Naive thymus-derived CD8-positive, alpha-beta T cell (primary cell): ENCODE measurements around the gene URB1. TPM values are rescaled to one million over a fixed set of nuclear protein-coding genes. Genes with fewer than 3 reads are reported as not detected.

Source experiments
- ATAC-seq, 2 donors: fragments of 150-1000 bp; cut with Tn5 transposase in 1 of 2; sonication (Bioruptor Pico), chemical (Tn5 transposase) in 1 of 2; 1 replicate in 1 of 2; 2 replicates in 1 of 2; pipeline ENCODE4 v1.10.0; 2021; ENCODE audit warnings: mild to moderate bottlenecking in 2 of 2, moderate library complexity in 2 of 2
- POLR2A ChIA-PET: fragments of 350-600 bp; sonication (Branson Sonifier 250); formaldehyde crosslinking; loops from one replicate; lab custom pipeline; 2021; ENCODE audit warnings: antibody characterized with exemption; lab: Charles Lee
- DNase-seq, 10 donors: peaks; one replicate each; pipeline versions ENCODE4 v3.0.0 to v3.0.0-alpha.2; 2020 to 2022
- H3K27ac Mint-ChIP-seq, 10 donors: one replicate each; pipeline ENCODE4 v1.8.0; 2020 to 2022; ENCODE audit warnings: mild to moderate bottlenecking in 10 of 10, mixed read lengths in 10 of 10, moderate library complexity in 4 of 10, inconsistent platforms in 1 of 10
- H3K27me3 Mint-ChIP-seq, 5 donors: one replicate each; pipeline ENCODE4 v1.8.0; 2021 to 2022; ENCODE audit warnings: mixed read lengths in 5 of 5
- H3K36me3 Mint-ChIP-seq, 3 donors: one replicate each; pipeline ENCODE4 v1.8.0; 2020 to 2022; ENCODE audit warnings: mixed read lengths in 3 of 3, mild to moderate bottlenecking in 2 of 3, inconsistent platforms in 1 of 3
- H3K4me1 Mint-ChIP-seq, 4 donors: one replicate each; pipeline ENCODE4 v1.8.0; 2021 to 2022; ENCODE audit warnings: mixed read lengths in 4 of 4
- H3K4me3 Mint-ChIP-seq, 10 donors: one replicate each; pipeline ENCODE4 v1.8.0; 2020 to 2022; ENCODE audit warnings: mild to moderate bottlenecking in 10 of 10, mixed read lengths in 10 of 10, moderate library complexity in 6 of 10, inconsistent platforms in 1 of 10
- H3K9me3 Mint-ChIP-seq, 9 donors: one replicate each; pipeline ENCODE4 v1.8.0; 2020 to 2022; ENCODE audit warnings: mixed read lengths in 9 of 9, mild to moderate bottlenecking in 3 of 9, inconsistent platforms in 1 of 9, moderate library complexity in 1 of 9
- polyA plus RNA-seq, 3 donors: library from polyadenylated mRNA; unstranded; fragments of 300-500 nt; fragmentation: Illumina TruSeq; gene quantifications; one replicate each; pipeline ENCODE4 v1.2.3, GENCODE V29; 2021
- total RNA-seq, 8 experiments: library from RNA in 2 of 8; stranded (reverse) in 2 of 8; gene quantifications; one replicate each; pipeline ENCODE4 v1.2.3 and lab custom pipeline; 2021 to 2026

URB1 gene
- total and polyA plus RNA-seq, 5 experiments from 2014 or later, result 2.2 to 22.7 (median 5.6) TPM

DNA sequence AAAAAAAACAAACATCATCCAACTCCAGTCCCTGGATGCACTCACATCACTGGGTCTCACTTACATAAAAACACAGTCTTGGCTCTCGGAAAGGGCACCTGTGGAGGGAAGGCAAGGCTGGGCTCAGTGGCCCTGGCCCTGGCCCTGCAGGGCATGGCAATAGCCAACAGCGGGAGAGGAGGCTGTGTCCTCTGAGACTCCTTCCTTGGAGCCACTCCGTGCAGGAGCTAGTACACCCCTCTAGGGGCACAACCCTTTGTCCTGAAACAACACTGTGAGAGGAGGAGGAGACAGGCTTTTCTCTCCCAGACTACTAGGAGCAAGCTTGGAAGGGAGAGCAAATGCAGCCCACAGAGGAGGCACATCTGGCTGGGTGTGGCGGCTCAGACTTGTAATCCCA is 28.0 kb downstream of the URB1 start:
- Mint-ChIP-seq H3K4me1 (peaks cover 0 to 6% (median under 1%) of the 10 kb centered on the region in 4 donors), H3K36me3 (peaks cover 0 to 98% (median 40%) of the 10 kb centered on the region in 3 donors), H3K4me3 (no peak overlapping the region), H3K27me3 (no peaks in the 10 kb centered on the region), H3K27ac (peak overlapping the region in 3 of 10 donors; percentile 25 to 63 (median 46)), H3K9me3 (no peaks in the 10 kb centered on the region)
- ATAC-seq (no peak), DNase-seq (no peak)
- POLR2A ChIA-PET, result no interaction called here

DNA sequence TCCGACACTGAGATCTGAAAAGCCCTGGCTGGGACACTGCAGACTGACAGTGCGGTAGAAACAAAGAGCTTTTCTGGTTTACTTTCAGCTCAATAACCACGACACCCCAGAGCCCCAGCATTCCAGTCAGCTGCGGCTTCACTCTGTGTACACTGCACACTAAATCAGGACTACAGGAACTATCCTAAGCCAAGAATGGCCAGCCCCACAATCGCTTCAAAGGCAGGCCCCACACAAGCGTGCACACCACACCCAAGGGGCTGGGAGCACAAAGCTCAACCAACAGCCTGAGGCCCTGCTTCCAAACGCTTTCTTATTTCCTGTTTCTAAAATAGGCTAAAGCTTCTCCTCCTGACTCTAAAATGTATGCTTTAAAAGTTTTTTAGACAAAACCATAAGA is 28.4 kb downstream of the URB1 start:
- Mint-ChIP-seq H3K4me1 (peaks cover 0 to 6% (median under 1%) of the 10 kb centered on the region in 4 donors), H3K36me3 (peaks cover 0 to 98% (median 41%) of the 10 kb centered on the region in 3 donors), H3K4me3 (no peak overlapping the region), H3K9me3 (no peaks in the 10 kb centered on the region), H3K27ac (peak overlapping the region in 3 of 10 donors; percentile 25 to 63 (median 46)), H3K27me3 (no peaks in the 10 kb centered on the region)
- POLR2A ChIA-PET, result no interaction called here
- DNase-seq, result no peak
- no peak for ATAC-seq

DNA sequence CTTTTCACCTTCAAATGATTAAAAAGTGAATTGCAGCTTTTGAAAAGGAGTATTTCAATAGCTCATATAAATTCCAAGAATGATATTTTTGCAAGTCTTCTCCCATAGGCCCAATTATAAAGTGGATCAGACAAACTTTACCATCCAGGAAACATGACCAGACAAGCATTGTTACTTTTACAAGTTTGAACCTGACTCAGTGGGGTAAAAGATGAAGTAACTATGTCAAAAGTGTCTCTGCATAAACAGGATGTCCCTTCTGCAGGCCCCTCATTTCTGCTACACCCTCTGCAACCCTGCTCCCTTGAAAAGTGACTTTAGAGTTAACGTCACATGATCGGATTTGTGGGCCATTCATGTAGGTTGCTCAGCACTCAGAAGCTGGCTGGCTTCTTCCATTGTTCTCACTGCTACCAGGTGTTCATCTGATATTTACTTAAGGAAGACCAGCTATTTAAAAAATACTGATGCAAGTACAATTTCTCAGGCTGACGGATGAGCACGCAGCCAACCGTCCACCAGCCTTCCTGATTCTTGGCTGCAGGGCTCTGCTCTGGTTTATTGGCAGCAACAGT is 32.3 kb downstream of the URB1 start:
- DNase-seq (no peak), ATAC-seq (no peak)
- H3K4me3 Mint-ChIP-seq, result peak overlapping the region in 1 of 10 donors; percentile 2
- peak overlapping the region in 2 of 10 donors; percentile 17 to 86 for H3K27ac Mint-ChIP-seq
- no peaks in the 10 kb centered on the region for H3K9me3 Mint-ChIP-seq
- POLR2A ChIA-PET, result no interaction called here
- peaks cover 0 to 97% (median 46%) of the 10 kb centered on the region in 3 donors for H3K36me3 Mint-ChIP-seq
- H3K4me1 Mint-ChIP-seq, result peaks cover 0 to 6% (median under 1%) of the 10 kb centered on the region in 4 donors
- no peaks in the 10 kb centered on the region for H3K27me3 Mint-ChIP-seq

DNA sequence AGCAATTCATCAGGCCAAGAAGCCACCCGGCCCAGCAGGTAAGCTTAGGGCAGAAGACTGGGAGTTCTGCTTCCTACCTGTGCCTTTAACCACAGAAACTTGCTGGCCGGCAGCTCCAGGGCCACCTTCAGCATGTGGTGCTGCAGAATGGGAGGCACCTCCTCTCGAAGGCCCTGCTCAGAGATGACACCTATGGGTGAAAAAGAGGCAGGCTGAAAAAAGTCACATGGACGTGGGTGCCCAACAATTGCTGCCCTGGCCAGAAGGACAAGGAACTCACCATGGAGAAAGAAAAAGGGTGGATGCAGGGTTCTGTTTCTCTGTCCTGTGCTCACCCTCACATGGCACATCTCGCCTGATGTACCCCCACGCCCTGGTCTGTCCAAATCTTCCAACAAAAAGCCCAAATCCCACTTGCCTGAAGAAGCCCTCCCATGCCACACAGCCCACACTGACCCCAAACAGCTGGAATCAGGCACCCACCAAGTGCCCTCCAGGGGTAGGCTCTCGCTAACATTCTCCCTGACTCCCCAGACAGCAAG is 33.0 kb downstream of the URB1 start:
- no peaks in the 10 kb centered on the region for H3K9me3 Mint-ChIP-seq
- H3K27ac Mint-ChIP-seq, result peak overlapping the region in 2 of 10 donors; percentile 15 to 46
- no peaks in the 10 kb centered on the region for H3K27me3 Mint-ChIP-seq
- H3K36me3 Mint-ChIP-seq, result peaks cover 0 to 98% (median 47%) of the 10 kb centered on the region in 3 donors
- H3K4me3 Mint-ChIP-seq, result no peak overlapping the region
- ATAC-seq (no peak), DNase-seq (no peak)
- POLR2A ChIA-PET, result no interaction called here
- H3K4me1 Mint-ChIP-seq, result peaks cover 0 to 4% (median 0%) of the 10 kb centered on the region in 4 donors

- Mint-ChIP-seq H3K4me3 (no peak overlapping the region), H3K9me3 (no peaks in the 10 kb centered on the region), H3K27me3 (no peaks in the 10 kb centered on the region), H3K4me1 (peaks cover 0 to 1% (median 0%) of the 10 kb centered on the region in 4 donors), H3K27ac (no peak overlapping the region), H3K36me3 (peaks cover 8 to 96% (median 53%) of the 10 kb centered on the region in 3 donors)
- ATAC-seq (no peak), DNase-seq (no peak)
- POLR2A ChIA-PET, result no interaction called here
These were observed 35.9 kb downstream of the URB1 start for GRCh38 chr21:32356874-32357395.

DNA sequence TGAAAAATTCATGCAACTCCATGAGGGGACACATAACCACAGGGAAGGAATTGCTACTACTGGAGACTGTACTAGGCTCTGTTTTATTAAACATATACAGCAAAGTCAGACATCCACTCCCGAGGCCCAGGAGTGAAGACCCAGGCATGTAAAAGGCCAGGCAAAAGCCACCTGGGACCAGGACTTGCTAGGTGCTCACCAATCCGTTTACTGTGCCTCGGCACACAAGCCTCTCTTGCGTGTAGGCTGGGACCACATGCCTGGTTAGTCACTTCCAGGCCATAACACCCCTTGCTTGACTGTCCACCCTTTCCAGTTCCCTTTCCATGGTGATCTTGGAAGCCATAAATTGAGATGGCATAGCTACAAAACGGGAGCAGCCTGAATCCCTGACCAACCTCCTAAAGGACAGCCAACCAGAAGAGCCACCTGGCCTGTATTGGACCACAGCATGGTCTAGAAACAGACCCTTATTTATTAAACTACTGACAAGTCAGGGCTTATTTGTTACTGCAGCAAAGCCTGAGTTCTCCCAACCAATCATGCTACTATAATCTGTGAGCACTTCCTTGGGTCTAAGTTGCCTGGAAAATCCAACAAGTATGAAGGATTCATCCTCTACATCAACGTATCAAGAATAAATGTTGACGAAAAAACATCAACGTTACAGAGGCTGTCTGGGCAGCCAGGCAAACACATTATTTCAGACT is 39.7 kb downstream of the URB1 start:
- DNase-seq (no peak), ATAC-seq (no peak)
- Mint-ChIP-seq H3K4me1 (peaks cover 0 to 4% (median 1%) of the 10 kb centered on the region in 4 donors), H3K36me3 (peaks cover 8 to 98% (median 44%) of the 10 kb centered on the region in 3 donors), H3K27me3 (no peaks in the 10 kb centered on the region), H3K4me3 (no peak overlapping the region), H3K27ac (peak overlapping the region in 1 of 10 donors; percentile 52), H3K9me3 (no peaks in the 10 kb centered on the region)
- POLR2A ChIA-PET, result no interaction called here

DNA sequence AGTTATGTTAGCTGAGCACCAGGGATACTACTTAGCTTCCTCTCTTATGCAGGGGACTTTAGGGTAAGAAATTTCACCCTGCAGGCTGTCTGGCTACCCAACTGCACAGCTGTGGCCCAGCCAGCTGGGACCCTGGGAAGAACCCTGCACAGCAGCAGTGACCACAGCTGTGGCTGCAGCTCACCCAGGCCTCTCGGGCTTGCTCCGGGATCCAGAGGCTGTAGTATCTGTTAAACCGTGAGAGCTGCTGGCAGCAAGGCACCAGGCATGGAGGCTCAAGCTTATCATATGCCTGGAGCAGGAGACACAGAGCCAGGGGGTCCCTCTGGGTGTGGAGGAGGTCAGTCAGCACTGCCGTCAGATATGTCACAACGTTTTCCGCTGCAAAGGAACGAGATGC is 40.3 kb downstream of the URB1 start:
- Mint-ChIP-seq H3K9me3 (no peaks in the 10 kb centered on the region), H3K36me3 (peaks cover 8 to 98% (median 50%) of the 10 kb centered on the region in 3 donors), H3K4me1 (peaks cover 0 to 4% (median 1%) of the 10 kb centered on the region in 4 donors), H3K27me3 (no peaks in the 10 kb centered on the region), H3K27ac (no peak overlapping the region), H3K4me3 (no peak overlapping the region)
- DNase-seq (no peak), ATAC-seq (no peak)
- POLR2A ChIA-PET, result no interaction called here

DNA sequence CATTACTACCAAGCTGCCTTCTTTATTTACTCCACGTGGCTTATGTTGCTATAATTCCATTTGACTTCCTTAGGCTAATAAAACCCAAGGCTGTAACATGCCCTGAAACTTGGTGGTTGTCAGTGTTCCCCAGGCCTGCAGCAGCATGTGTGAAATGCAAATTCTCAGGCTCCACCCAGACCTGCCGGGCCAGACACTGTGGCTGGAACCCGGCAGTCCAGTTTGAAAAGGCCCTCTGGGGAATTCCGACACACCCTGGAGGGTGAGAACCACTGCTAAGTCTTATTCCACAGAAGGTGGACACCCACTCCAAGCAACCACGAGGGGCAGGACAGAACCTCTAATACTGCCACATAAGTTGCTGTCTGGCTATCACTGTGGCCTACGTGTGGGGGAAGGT is 41.4 kb downstream of the URB1 start:
- POLR2A ChIA-PET, result no interaction called here
- Mint-ChIP-seq H3K27me3 (no peaks in the 10 kb centered on the region), H3K9me3 (no peaks in the 10 kb centered on the region), H3K4me1 (peaks cover 0 to 4% (median 1%) of the 10 kb centered on the region in 4 donors), H3K4me3 (no peak overlapping the region), H3K27ac (no peak overlapping the region), H3K36me3 (peaks cover 8 to 97% (median 52%) of the 10 kb centered on the region in 3 donors)
- ATAC-seq (no peak), DNase-seq (no peak)

DNA sequence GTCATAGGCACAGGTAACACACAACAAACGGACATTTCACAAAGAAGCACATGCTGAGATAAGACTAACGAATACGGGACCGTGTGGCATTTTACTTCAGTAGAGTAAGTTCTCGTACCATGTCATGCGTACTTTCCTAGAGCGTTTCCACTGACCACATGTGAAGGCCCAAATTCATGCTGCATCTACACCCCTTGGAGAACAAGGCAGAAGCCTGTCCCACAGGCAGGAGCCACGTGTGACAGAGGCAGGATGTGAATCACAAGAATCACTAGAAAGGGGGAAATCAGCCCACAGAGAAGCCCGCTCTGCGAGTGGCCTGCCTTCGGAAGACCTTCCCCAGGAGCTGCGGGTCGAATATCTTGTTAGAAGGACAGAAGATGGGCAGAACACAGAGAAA is 41.8 kb downstream of the URB1 start:
- POLR2A ChIA-PET, result no interaction called here
- H3K9me3 Mint-ChIP-seq, result no peaks in the 10 kb centered on the region
- H3K27ac Mint-ChIP-seq, result peak overlapping the region in 1 of 10 donors; percentile 12
- no peaks in the 10 kb centered on the region for H3K27me3 Mint-ChIP-seq
- H3K4me1 Mint-ChIP-seq, result peaks cover 0 to 4% (median 1%) of the 10 kb centered on the region in 4 donors
- H3K4me3 Mint-ChIP-seq, result no peak overlapping the region
- DNase-seq, result no peak
- peaks cover 8 to 97% (median 52%) of the 10 kb centered on the region in 3 donors for H3K36me3 Mint-ChIP-seq
- ATAC-seq, result no peak

DNA sequence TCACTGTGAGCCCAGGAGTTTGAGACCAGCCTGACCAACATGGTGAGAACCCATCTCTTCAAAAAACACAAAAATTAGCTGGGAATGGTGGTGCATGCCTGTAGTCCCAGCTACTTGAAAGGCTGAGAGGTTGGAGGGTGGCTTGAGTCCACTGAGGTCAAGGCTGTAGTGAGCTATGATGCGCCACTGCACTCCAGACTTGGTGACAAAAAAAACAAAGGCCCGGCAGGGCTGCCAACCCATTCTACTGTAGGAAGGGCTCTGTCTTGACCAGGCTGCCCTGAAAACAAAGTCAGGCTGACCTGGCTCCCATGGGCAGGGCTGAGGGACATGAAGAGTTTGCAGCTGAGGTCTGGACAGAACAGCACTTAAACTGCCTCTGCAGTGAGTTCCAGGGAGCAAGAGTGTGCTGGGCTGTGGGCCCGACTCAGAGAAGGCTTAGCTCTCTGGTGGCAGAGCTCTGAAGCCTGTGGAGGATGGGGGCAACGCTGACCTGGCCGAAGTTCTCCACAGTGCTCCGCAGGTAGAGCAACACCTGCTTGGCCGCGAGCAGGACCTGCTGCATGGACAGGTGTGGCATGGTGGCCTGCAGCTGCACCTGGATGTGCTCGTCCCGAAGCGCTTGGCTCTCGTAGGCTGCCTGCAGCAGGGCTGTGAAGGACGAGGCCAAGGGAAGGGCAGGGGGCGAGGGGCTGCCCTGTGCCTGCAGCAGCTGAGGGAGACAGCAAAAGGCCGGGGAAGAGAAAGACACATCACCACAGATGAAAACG is 42.4 kb downstream of the URB1 start:
- no peaks in the 10 kb centered on the region for H3K27me3 Mint-ChIP-seq
- peaks cover 0 to 4% (median 1%) of the 10 kb centered on the region in 4 donors for H3K4me1 Mint-ChIP-seq
- no peak for ATAC-seq
- peaks cover 0 to under 1% (median 0%) of the 10 kb centered on the region in 9 donors for H3K9me3 Mint-ChIP-seq
- H3K36me3 Mint-ChIP-seq, result peaks cover 8 to 97% (median 55%) of the 10 kb centered on the region in 3 donors
- H3K27ac Mint-ChIP-seq, result peak overlapping the region in 2 of 10 donors; percentile 12 to 43
- no peak overlapping the region for H3K4me3 Mint-ChIP-seq
- POLR2A ChIA-PET, result no interaction called here
- DNase-seq, result no peak

- ATAC-seq (no peak), DNase-seq (no peak)
- peaks cover 12 to 97% (median 61%) of the 10 kb centered on the region in 3 donors for H3K36me3 Mint-ChIP-seq
- peaks cover 0 to 4% (median 1%) of the 10 kb centered on the region in 4 donors for H3K4me1 Mint-ChIP-seq
- POLR2A ChIA-PET, result no interaction called here
- no peak overlapping the region for H3K27ac Mint-ChIP-seq
- H3K9me3 Mint-ChIP-seq, result peaks cover 0 to 10% (median 6%) of the 10 kb centered on the region in 9 donors
- H3K4me3 Mint-ChIP-seq, result no peak overlapping the region
- H3K27me3 Mint-ChIP-seq, result no peaks in the 10 kb centered on the region
These were observed 43.4 kb downstream of the URB1 start for GRCh38 chr21:32349333-32349944.
